Mesenchymal stem cell (in vitro differentiated cells and primary cell): Measurements from ENCODE around the gene KIF1A.
"Not testable (repeated sequence)": the region's sequence is repeated elsewhere in the genome, so short reads cannot be mapped to it uniquely, and the experiment has no call there.

Experiments
- DNase-seq: peaks from one replicate; pipeline ENCODE4 v3.0.0-alpha.2; 2013
- H2AFZ ChIP-seq: one replicate; pipeline ENCODE4 v1.6.1; 2013; ENCODE audit warnings: low read depth, mild to moderate bottlenecking, control low read depth, inconsistent platforms, low read length, moderate library complexity
- H2AK5ac ChIP-seq: 2 replicates; pipeline ENCODE4 v1.6.1; 2013; ENCODE audit warnings: low read length, moderate library complexity, mild to moderate bottlenecking, inconsistent platforms; ENCODE audit not compliant: severe bottlenecking
- H2BK120ac ChIP-seq: one replicate; pipeline ENCODE4 v1.6.1; 2013; ENCODE audit warnings: low read depth, mild to moderate bottlenecking, inconsistent platforms, low read length, moderate library complexity
- H2BK12ac ChIP-seq, 2 experiments: one replicate each; pipeline ENCODE4 v1.6.1; 2013; ENCODE audit warnings: inconsistent platforms in 2 of 2, low read length in 2 of 2, mild to moderate bottlenecking in 2 of 2, moderate library complexity in 2 of 2, control low read depth in 1 of 2
- H2BK15ac ChIP-seq: one replicate; pipeline ENCODE4 v1.6.1; 2013; ENCODE audit warnings: mild to moderate bottlenecking, low read depth, inconsistent platforms; ENCODE audit not compliant: poor library complexity, severe bottlenecking
- H2BK5ac ChIP-seq: 2 replicates; pipeline ENCODE4 v1.6.1; 2013; ENCODE audit warnings: low read depth, mild to moderate bottlenecking, low read length, control low read depth, inconsistent platforms; ENCODE audit not compliant: poor library complexity, severe bottlenecking
- H3K14ac ChIP-seq, 2 experiments: one replicate each; pipeline ENCODE4 v1.6.1; 2013; ENCODE audit warnings: inconsistent platforms in 2 of 2, low read length in 2 of 2, control low read depth in 1 of 2, mild to moderate bottlenecking in 1 of 2, moderate library complexity in 1 of 2
- H3K18ac ChIP-seq, 2 experiments: one replicate each; pipeline ENCODE4 v1.6.1; 2013; ENCODE audit warnings: inconsistent platforms in 2 of 2, low read length in 2 of 2, control low read depth in 1 of 2, low read depth in 1 of 2, mild to moderate bottlenecking in 1 of 2
- H3K23ac ChIP-seq, 2 experiments: one replicate each; pipeline ENCODE4 v1.6.1; 2013; ENCODE audit warnings: inconsistent platforms in 2 of 2, low read length in 2 of 2, mild to moderate bottlenecking in 2 of 2, moderate library complexity in 2 of 2, control low read depth in 1 of 2
- H3K27ac ChIP-seq: 2 replicates; pipeline ENCODE4 v1.5.1; 2013; ENCODE audit warnings: mild to moderate bottlenecking, moderate library complexity, low read length, control low read depth, inconsistent platforms; ENCODE audit not compliant: poor library complexity, severe bottlenecking
- H3K27me3 ChIP-seq, 2 experiments: 2 replicates each; pipeline versions ENCODE4 v1.6.1 to v1.7.0; 2013; ENCODE audit warnings: low read length in 2 of 2, mild to moderate bottlenecking in 2 of 2, moderate library complexity in 2 of 2, control low read depth in 1 of 2, inconsistent platforms in 1 of 2; ENCODE audit not compliant: control insufficient read depth in 1 of 2, insufficient read depth in 1 of 2
- H3K36me3 ChIP-seq, 2 experiments: 2 replicates each; pipeline versions ENCODE4 v1.6.1 to v1.7.0; 2013; ENCODE audit warnings: low read length in 2 of 2, control low read depth in 1 of 2, inconsistent platforms in 1 of 2, low read depth in 1 of 2, mild to moderate bottlenecking in 1 of 2; ENCODE audit not compliant: insufficient read depth in 2 of 2, control insufficient read depth in 1 of 2
- H3K4ac ChIP-seq, 2 experiments: one replicate each; pipeline ENCODE4 v1.6.1; 2013; ENCODE audit warnings: inconsistent platforms in 2 of 2, low read length in 2 of 2, mild to moderate bottlenecking in 2 of 2, moderate library complexity in 2 of 2, control low read depth in 1 of 2, low read depth in 1 of 2
- H3K4me1 ChIP-seq: 2 replicates; pipeline ENCODE4 v1.6.1; 2013; ENCODE audit warnings: low read depth, low read length, control low read depth; ENCODE audit not compliant: control insufficient read depth, insufficient read depth
- H3K4me2 ChIP-seq: 2 replicates; pipeline ENCODE4 v1.6.1; 2013; ENCODE audit warnings: low read length, mild to moderate bottlenecking, inconsistent platforms; ENCODE audit not compliant: poor library complexity, severe bottlenecking
- H3K4me3 ChIP-seq, 2 experiments: 2 replicates each; pipeline versions ENCODE4 v1.5.1 to v1.7.0; 2013; ENCODE audit warnings: low read length in 2 of 2, mild to moderate bottlenecking in 2 of 2, control low read depth in 1 of 2, low read depth in 1 of 2; ENCODE audit not compliant: insufficient read depth in 1 of 2
- H3K79me1 ChIP-seq: replicated peaks from 2 replicates; pipeline ENCODE4 v1.6.1; 2013; ENCODE audit warnings: mild to moderate bottlenecking, control low read depth, low read length, inconsistent platforms; ENCODE audit not compliant: poor library complexity, severe bottlenecking
- H3K9ac ChIP-seq: 2 replicates; pipeline ENCODE4 v1.7.0; 2013; ENCODE audit warnings: mild to moderate bottlenecking, low read length, moderate library complexity
- H3K9me3 ChIP-seq: 2 replicates; pipeline ENCODE4 v1.7.0; 2013; ENCODE audit warnings: mild to moderate bottlenecking, low read length; ENCODE audit not compliant: control insufficient read depth
- H4K8ac ChIP-seq: one replicate; pipeline ENCODE4 v1.6.1; 2013; ENCODE audit warnings: inconsistent platforms, mild to moderate bottlenecking, low read length, moderate library complexity
- H4K91ac ChIP-seq: one replicate; pipeline ENCODE4 v1.6.1; 2013; ENCODE audit warnings: mild to moderate bottlenecking, low read length, inconsistent platforms
- WGBS: methylation state at CpG from one replicate; pipeline ENCODE4 v1.1.7; 2013; ENCODE audit warnings: mixed read lengths; 5-methylcytosine and 5-hydroxymethylcytosine counted together

The KIF1A gene

DNA sequence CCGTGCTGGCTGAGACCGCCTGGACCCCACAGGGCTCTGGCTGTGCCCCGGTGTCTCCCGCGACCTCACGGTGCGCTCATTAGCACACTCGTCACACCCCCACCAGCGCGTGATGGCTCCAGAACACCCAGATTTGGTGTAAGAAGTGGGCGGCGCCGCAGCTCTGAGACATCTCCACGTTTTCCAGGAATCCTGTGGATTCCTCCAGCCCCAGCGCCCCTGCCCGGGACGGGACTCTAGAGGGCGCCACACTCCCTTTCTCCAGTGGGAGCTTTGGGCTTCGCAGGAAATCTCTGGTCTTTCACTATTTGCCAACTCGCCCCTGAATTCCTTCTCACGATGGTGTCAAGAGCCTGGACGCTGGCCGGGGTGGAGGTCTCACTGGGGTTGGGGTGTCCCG lies 144.7 kb downstream of the KIF1A start:
- H2AK5ac ChIP-seq, H3K36me3 ChIP-seq, H3K14ac ChIP-seq, H3K4ac ChIP-seq, H3K23ac ChIP-seq, H2BK15ac ChIP-seq, H3K4me3 ChIP-seq, H4K91ac ChIP-seq, DNase-seq, H2BK120ac ChIP-seq, H3K4me2 ChIP-seq, H2AFZ ChIP-seq, H3K9me3 ChIP-seq, H3K18ac ChIP-seq, H3K9ac ChIP-seq, H2BK12ac ChIP-seq, H3K27ac ChIP-seq, H3K79me1 ChIP-seq, H4K8ac ChIP-seq, H3K4me1 ChIP-seq, H2BK5ac ChIP-seq: not testable (repeated sequence)
- no CpG with 5 or more reads among the region's 24 CpGs for WGBS
- peaks cover 12 to 40% of the 10 kb centered on the region in 2 experiments for H3K27me3 ChIP-seq

DNA sequence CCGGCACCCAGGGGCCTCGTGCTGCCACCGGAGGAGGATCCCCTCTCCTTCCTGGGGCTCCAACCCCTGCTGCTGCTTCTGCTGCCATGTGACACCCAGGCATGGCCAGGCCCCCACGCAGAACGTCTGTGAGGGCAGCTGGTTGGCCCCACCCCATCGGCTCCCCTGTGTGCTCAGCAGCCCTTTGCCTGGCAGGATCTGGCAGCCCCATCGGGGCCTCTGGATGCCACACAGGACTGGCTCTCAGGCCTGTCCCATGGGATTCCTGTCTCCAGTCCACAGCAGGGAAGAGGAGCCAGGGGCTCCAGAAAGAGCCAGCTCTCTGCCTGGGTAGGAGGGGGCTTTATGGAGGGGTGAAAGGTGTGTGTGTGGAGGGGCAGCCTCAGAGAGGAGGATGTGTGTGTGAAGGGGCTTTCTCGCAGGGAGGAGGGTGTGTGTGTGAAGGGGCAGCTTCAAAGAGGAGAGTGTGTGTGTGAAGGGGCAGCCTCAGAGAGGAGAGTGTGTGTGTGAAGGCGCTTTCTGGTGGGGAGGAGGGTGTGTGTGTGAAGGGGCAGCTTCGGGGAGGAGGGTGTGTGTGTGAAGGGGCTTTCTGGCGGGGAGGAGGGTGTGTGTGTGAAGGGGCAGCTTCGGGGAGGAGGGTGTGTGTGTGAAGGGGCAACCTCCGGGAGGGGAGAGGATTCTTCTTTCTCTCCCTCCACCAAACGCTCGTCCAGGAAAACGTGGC lies 145.4 kb downstream of the KIF1A start:
- not testable (repeated sequence) for H2BK15ac ChIP-seq, H3K9ac ChIP-seq, H3K23ac ChIP-seq, H2AFZ ChIP-seq, H2BK120ac ChIP-seq, DNase-seq, H3K18ac ChIP-seq, H3K4me2 ChIP-seq, H2BK5ac ChIP-seq, H3K14ac ChIP-seq, H3K79me1 ChIP-seq, H3K4ac ChIP-seq, H4K91ac ChIP-seq, H3K4me1 ChIP-seq, H3K27ac ChIP-seq, H3K4me3 ChIP-seq, H2BK12ac ChIP-seq, H2AK5ac ChIP-seq, H4K8ac ChIP-seq, H3K36me3 ChIP-seq, H3K9me3 ChIP-seq
- WGBS: 57% methylated on average over 10 of the region's 16 CpGs
- H3K27me3 ChIP-seq: peaks cover 13 to 47% of the 10 kb centered on the region in 2 experiments

DNA sequence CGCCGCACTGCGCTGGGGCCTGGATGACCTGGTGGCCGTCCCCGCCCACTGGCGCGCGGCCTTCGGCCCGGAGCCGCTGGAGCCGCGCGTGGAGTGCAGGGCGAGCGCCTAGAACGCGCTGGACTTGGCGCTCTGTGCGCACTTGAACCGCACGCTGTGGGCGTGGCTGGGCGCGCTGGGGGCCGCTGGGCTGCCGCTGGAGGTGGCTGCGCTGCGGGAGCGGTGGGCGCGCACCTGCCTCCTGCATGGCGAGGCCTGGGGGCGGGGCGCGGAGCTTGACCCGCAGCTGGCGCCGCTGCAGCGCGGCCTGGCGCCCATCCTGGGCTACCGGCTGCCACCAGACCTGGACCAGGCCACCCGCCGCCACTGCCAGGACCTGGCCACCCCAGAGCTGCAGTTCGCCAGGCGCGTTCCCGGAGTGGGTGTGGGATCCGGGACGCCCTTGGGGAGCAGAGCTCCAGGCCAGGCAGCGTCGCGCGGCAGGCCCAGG lies 147.3 kb downstream of the KIF1A start:
- Histone ChIP-seq H2BK15ac (no peak overlapping the region), H3K18ac (no peak overlapping the region), H3K36me3 (no peaks in the 10 kb centered on the region), H3K9ac (no peak overlapping the region), H3K4me1 (no peaks in the 10 kb centered on the region), H2AK5ac (no peak overlapping the region), H3K4me2 (no peak overlapping the region), H3K4me3 (no peak overlapping the region), H2AFZ (no peak overlapping the region), H3K27me3 (peaks cover 13 to 64% of the 10 kb centered on the region in 2 experiments), H3K9me3 (no peaks in the 10 kb centered on the region), H4K8ac (no peak overlapping the region), H2BK5ac (no peak overlapping the region), H4K91ac (no peak overlapping the region), H3K23ac (no peak overlapping the region), H2BK120ac (no peak overlapping the region), H3K27ac (no peak overlapping the region), H3K4ac (no peak overlapping the region), H3K14ac (no peak overlapping the region), H2BK12ac (no peak overlapping the region), H3K79me1 (no peaks in the 10 kb centered on the region)
- DNase-seq: no peak
- WGBS: 95% methylated on average over 53 of the region's 55 CpGs

DNA sequence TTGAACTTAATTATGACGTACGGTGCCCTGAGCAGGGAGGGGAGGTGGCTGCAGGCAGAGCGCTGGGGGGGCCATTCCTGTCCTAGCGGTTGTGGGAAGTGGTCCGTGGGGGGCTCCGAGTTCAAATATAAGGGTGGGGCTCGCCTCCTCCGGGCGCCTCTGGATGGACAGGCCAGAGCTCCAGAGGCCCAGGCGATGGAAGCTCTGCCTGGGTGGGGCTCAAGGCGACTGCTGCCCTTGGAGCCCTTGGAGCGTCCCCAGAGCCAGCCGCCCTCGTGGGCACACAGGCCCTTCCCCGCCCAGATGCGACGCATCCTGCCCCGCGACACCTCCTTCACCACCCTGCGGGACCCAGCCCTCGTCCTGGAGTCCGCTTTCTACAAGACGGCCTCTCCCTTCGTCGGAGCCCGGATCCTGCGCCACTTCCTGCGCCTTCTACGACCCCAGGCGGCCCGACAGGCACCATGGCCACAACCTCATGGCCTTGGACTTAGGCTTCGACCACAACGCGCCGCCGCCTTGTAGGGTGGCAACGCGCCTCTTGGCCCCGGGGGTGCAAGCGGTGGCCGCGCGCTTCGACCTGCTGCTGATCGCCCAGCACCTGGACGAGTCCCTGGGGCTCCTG lies 147.8 kb downstream of the KIF1A start:
- Histone ChIP-seq H3K27ac (no peak overlapping the region), H2BK120ac (no peak overlapping the region), H3K18ac (no peak overlapping the region), H3K4me2 (no peak overlapping the region), H3K23ac (no peak overlapping the region), H2AFZ (no peak overlapping the region), H2BK12ac (no peak overlapping the region), H3K9me3 (no peaks in the 10 kb centered on the region), H3K14ac (no peak overlapping the region), H2BK5ac (no peak overlapping the region), H2BK15ac (no peak overlapping the region), H3K4ac (no peak overlapping the region), H4K8ac (no peak overlapping the region), H3K4me3 (no peak overlapping the region), H3K27me3 (peaks cover 13 to 65% of the 10 kb centered on the region in 2 experiments), H3K79me1 (no peaks in the 10 kb centered on the region), H3K36me3 (no peaks in the 10 kb centered on the region), H3K9ac (no peak overlapping the region), H4K91ac (no peak overlapping the region), H2AK5ac (no peak overlapping the region), H3K4me1 (no peaks in the 10 kb centered on the region)
- 94% methylated on average over 46 of the region's 46 CpGs for WGBS
- no peak for DNase-seq
